LNCaP clone FGC (cell line): ENCODE data around the gene TBC1D14.

Experiments used
- DNase-seq: peaks from one replicate; pipeline ENCODE4 v3.0.0-alpha.2; 2011; ENCODE audit warnings: low read depth
- H3K4me3 ChIP-seq: 2 replicates; pipeline ENCODE4 v1.5.1; 2011; ENCODE audit warnings: mild to moderate bottlenecking, low read depth, low read length, control low read depth
- CTCF ChIP-seq: IDR thresholded peaks from 2 replicates; pipeline ENCODE4 v1.5.1; 2012; ENCODE audit warnings: mild to moderate bottlenecking; ENCODE audit not compliant: control insufficient read depth, insufficient read depth; ENCODE audit errors: extremely low read depth

Gene TBC1D14

GRCh38 chr4:6894528-6895498, 14.8 kb upstream of the TBC1D14 start:
- no peak for DNase-seq
- no peak for TF ChIP-seq CTCF

GRCh38 chr4:6896035-6896434, 13.6 kb upstream of the TBC1D14 start:
- no peak for TF ChIP-seq CTCF
- no peak for DNase-seq
- no peak overlapping the region for H3K4me3 ChIP-seq

More at GRCh38 chr4:6894528-6895498, 14.8 kb upstream of the TBC1D14 start:
- no peak overlapping the region for H3K4me3 ChIP-seq

- no peak overlapping the region for H3K4me3 ChIP-seq
- no peak for TF ChIP-seq CTCF
- DNase-seq: no peak
Measured at GRCh38 chr4:6898763-6899162, 10.9 kb upstream of the TBC1D14 start.

GRCh38 chr4:6900181-6900812, 9.3 kb upstream of the TBC1D14 start:
- no peak overlapping the region for H3K4me3 ChIP-seq
- no peak for TF ChIP-seq CTCF
- DNase-seq: no peak

GRCh38 chr4:6900956-6901355, 8.7 kb upstream of the TBC1D14 start:
- H3K4me3 ChIP-seq: no peak overlapping the region
- DNase-seq: no peak
- TF ChIP-seq CTCF: no peak

- DNase-seq: no peak
- no peak for TF ChIP-seq CTCF
- H3K4me3 ChIP-seq: no peak overlapping the region
Measured at GRCh38 chr4:6901669-6902317, 7.8 kb upstream of the TBC1D14 start.
